Measurements from ENCODE around the gene MAPK11. TPM values are rescaled to one million over a fixed set of nuclear protein-coding genes. Genes with fewer than 3 reads are reported as not detected.
A peak's percentile ranks its signal among the peaks of the same experiment; 100 is the strongest.

Gene MAPK11
- total RNA-seq, 1 experiment from 2014 or later: 14.3 TPM

- Mint-ChIP-seq H3K4me1 (ENCODE audit: low read depth, unreplicated experiment) (peaks cover 9% of the 10 kb centered on the region), H3K9me3 (ENCODE audit: low read depth, unreplicated experiment) (no peaks in the 10 kb centered on the region), H3K27me3 (ENCODE audit: unreplicated experiment) (no peaks in the 10 kb centered on the region), H3K36me3 (ENCODE audit: insufficient read depth, unreplicated experiment) (peaks cover 21% of the 10 kb centered on the region), H3K27ac (ENCODE audit: unreplicated experiment) (peak within 1 kb of the TSS; percentile 72), H3K4me3 (ENCODE audit: low read depth, unreplicated experiment) (peak within 1 kb of the TSS; percentile 61)
- intact Hi-C loops (cut with micrococcal nuclease; ENCODE audit: unreplicated experiment): no loop called here
- no peak for TF ChIP-seq CTCF (IDR thresholded peaks at IDR 0.05; ENCODE audit: unreplicated experiment)
- CTCF ChIA-PET: interaction anchor here (1.0 kb wide), 1 partner anchor 45 kb away, joined by 4 read pairs; no protein-coding TSS in a partner anchor
- BruUV-seq (replicated peaks): no TSS peak
- DNase-seq: peak; percentile 43
Observed at GRCh38 chr22:50261615-50262459, 8.3 kb downstream of the MAPK11 start, which contains the start of gene MAPK12. MAPK12 (minus strand) TSS chr22:50261683; CDS start chr22:50261509, 174 bp downstream.

- intact Hi-C loops (cut with micrococcal nuclease; ENCODE audit: unreplicated experiment): no loop called here
- CTCF ChIA-PET: no interaction called here
- no peak for TF ChIP-seq CTCF (IDR thresholded peaks at IDR 0.05; ENCODE audit: unreplicated experiment)
- Mint-ChIP-seq H3K36me3 (ENCODE audit: insufficient read depth, unreplicated experiment) (peaks cover 21% of the 10 kb centered on the region), H3K9me3 (ENCODE audit: low read depth, unreplicated experiment) (no peaks in the 10 kb centered on the region), H3K27ac (ENCODE audit: unreplicated experiment) (no peak overlapping the region), H3K4me1 (ENCODE audit: low read depth, unreplicated experiment) (peaks cover 9% of the 10 kb centered on the region), H3K4me3 (ENCODE audit: low read depth, unreplicated experiment) (peak overlapping the region; percentile 58), H3K27me3 (ENCODE audit: unreplicated experiment) (no peaks in the 10 kb centered on the region)
- BruUV-seq (replicated peaks): no TSS peak
- DNase-seq: peak; percentile 55
Observed at GRCh38 chr22:50260801-50261614, 9.2 kb downstream of the MAPK11 start.

- Mint-ChIP-seq H3K36me3 (ENCODE audit: insufficient read depth, unreplicated experiment) (peaks cover 21% of the 10 kb centered on the region), H3K4me1 (ENCODE audit: low read depth, unreplicated experiment) (peaks cover 9% of the 10 kb centered on the region), H3K27ac (ENCODE audit: unreplicated experiment) (no peak overlapping the region), H3K4me3 (ENCODE audit: low read depth, unreplicated experiment) (peak overlapping the region; percentile 58), H3K9me3 (ENCODE audit: low read depth, unreplicated experiment) (no peaks in the 10 kb centered on the region), H3K27me3 (ENCODE audit: unreplicated experiment) (no peaks in the 10 kb centered on the region)
- no peak for TF ChIP-seq CTCF (IDR thresholded peaks at IDR 0.05; ENCODE audit: unreplicated experiment)
- CTCF ChIA-PET: no interaction called here
- intact Hi-C loops (cut with micrococcal nuclease; ENCODE audit: unreplicated experiment): no loop called here
- DNase-seq: no peak
- BruUV-seq (replicated peaks): no TSS peak
Observed at GRCh38 chr22:50260434-50260800, 9.8 kb downstream of the MAPK11 start.

GRCh38 chr22:50259302-50259701 lies 10.9 kb downstream of the MAPK11 start:
- H3K36me3 Mint-ChIP-seq (ENCODE audit: insufficient read depth, unreplicated experiment): peaks cover 25% of the 10 kb centered on the region
- H3K4me3 Mint-ChIP-seq (ENCODE audit: low read depth, unreplicated experiment): peak overlapping the region; percentile 58
- H3K27me3 Mint-ChIP-seq (ENCODE audit: unreplicated experiment): no peaks in the 10 kb centered on the region
- no peaks in the 10 kb centered on the region for H3K9me3 Mint-ChIP-seq (ENCODE audit: low read depth, unreplicated experiment)
- BruUV-seq (replicated peaks): no TSS peak
- H3K27ac Mint-ChIP-seq (ENCODE audit: unreplicated experiment): no peak overlapping the region
- H3K4me1 Mint-ChIP-seq (ENCODE audit: low read depth, unreplicated experiment): peaks cover 9% of the 10 kb centered on the region
- no peak for DNase-seq
- CTCF ChIA-PET: interaction anchor here (0.7 kb wide), 1 partner anchor 110 kb away, joined by 4 read pairs; no protein-coding TSS in a partner anchor
- no peak for TF ChIP-seq CTCF (IDR thresholded peaks at IDR 0.05; ENCODE audit: unreplicated experiment)
- intact Hi-C loops (cut with micrococcal nuclease; ENCODE audit: unreplicated experiment): no loop called here
